ENCODE measurements around the gene RABGEF1.

DNA sequence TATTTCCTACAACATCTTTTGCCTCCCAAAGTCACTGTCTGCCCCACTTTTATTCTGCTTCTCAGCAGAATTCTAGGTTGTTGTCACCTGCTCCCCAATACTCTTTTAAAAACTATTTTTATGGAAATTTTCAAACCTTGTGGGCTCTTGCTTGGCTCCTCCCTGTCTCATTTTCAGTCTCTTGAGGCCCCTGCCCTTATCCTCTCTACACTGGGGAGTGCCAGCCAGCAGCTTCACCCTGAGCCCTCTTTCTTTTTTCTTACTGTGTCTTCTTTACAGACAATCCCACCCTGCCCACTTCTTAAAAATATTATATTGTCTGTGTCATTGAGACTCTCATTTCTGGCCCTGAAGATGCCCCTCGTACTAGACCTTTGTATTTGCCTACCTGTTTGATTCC is 118.8 kb downstream of the RABGEF1 start:
- TF ChIP-seq, protein P1, sequence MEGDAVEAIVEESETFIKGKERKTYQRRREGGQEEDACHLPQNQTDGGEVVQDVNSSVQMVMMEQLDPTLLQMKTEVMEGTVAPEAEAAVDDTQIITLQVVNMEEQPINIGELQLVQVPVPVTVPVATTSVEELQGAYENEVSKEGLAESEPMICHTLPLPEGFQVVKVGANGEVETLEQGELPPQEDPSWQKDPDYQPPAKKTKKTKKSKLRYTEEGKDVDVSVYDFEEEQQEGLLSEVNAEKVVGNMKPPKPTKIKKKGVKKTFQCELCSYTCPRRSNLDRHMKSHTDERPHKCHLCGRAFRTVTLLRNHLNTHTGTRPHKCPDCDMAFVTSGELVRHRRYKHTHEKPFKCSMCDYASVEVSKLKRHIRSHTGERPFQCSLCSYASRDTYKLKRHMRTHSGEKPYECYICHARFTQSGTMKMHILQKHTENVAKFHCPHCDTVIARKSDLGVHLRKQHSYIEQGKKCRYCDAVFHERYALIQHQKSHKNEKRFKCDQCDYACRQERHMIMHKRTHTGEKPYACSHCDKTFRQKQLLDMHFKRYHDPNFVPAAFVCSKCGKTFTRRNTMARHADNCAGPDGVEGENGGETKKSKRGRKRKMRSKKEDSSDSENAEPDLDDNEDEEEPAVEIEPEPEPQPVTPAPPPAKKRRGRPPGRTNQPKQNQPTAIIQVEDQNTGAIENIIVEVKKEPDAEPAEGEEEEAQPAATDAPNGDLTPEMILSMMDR (conservative IDR thresholded peaks at IDR 0.05 in 1 of 2, IDR thresholded peaks at IDR 0.05 in 1 of 2; ENCODE audit: extremely low read depth in 1 of 2, insufficient read depth in 1 of 2, low read depth in 1 of 2, low read length in 2 of 2) = no peak
- no peak for TF ChIP-seq EZH2 (IDR thresholded peaks at IDR 0.05; ENCODE audit: borderline replicate concordance, low read length)

Data from mammary epithelial cell (primary cell).